Stimulated activated naive CD8-positive, alpha-beta T cell treated with anti-CD3 and anti-CD28 coated beads, Interleukin-15, amount 100 ng/mL, for 72 hours (primary cell): Measurements from ENCODE around the gene SEZ6L.
A peak's percentile ranks its signal among the peaks of the same experiment; 100 is the strongest.

Experiments used
- ATAC-seq: fragments of 150-1000 bp; cut with Tn5 transposase; 2 replicates; pipeline ENCODE4 v1.10.0; 2021; ENCODE audit warnings: mild to moderate bottlenecking, moderate library complexity
- DNase-seq, 2 donors: peaks; one replicate each; pipeline ENCODE4 v3.0.0; 2021 to 2022
- H3K27ac Mint-ChIP-seq, 2 donors: one replicate each; pipeline ENCODE4 v1.8.0; 2022; ENCODE audit warnings: mild to moderate bottlenecking in 2 of 2, mixed read lengths in 2 of 2, moderate library complexity in 2 of 2
- H3K27me3 Mint-ChIP-seq: one replicate; pipeline ENCODE4 v1.8.0; 2022; ENCODE audit warnings: mixed read lengths
- H3K4me1 Mint-ChIP-seq: one replicate; pipeline ENCODE4 v1.8.0; 2022; ENCODE audit warnings: mild to moderate bottlenecking, mixed read lengths
- H3K4me3 Mint-ChIP-seq, 2 donors: one replicate each; pipeline ENCODE4 v1.8.0; 2022; ENCODE audit warnings: mild to moderate bottlenecking in 2 of 2, mixed read lengths in 2 of 2, moderate library complexity in 1 of 2
- H3K9me3 Mint-ChIP-seq, 2 donors: one replicate each; pipeline ENCODE4 v1.8.0; 2022; ENCODE audit warnings: mixed read lengths in 2 of 2

The SEZ6L gene

DNA sequence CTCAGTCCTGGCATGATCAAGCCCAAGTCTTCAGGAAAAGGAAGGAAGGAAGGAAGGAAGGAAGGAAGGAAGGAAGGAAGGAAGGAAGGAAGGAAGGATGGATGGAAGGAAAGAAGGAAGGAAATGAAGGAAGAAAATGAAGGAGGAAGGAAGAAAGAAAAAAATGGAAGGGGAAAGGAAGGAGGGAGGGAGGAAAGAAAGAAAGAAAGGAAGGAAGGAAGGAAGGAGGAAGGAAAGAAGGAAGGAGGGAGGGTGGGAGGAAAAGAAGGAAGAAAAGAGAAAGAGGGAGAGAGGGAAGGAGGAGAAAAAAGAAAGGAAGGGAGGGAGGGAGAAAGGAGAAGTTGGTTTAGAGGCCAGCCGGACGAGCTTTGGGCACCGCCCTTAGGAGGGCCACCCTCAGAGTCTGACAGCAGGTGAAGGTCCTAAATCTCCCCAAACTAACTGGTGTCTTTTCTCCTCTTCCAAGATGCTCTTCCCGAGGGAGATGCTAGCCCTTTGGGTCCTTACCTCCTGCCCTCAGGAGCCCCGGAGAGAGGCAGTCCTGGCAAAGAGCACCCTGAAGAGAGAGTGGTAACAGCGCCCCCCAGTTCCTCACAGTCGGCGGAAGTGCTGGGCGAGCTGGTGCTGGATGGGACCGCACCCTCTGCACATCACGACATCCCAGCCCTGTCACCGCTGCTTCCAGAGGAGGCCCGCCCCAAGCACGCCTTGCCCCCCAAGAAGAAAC lies 122.8 kb downstream of the SEZ6L start:
- DNase-seq (no peak), ATAC-seq (no peak)
- H3K9me3 Mint-ChIP-seq: peaks cover 0 to 7% of the 10 kb centered on the region in 2 donors
- peak overlapping the region in 1 of 2 donors; percentile 35 for H3K27ac Mint-ChIP-seq
- peaks cover 8% of the 10 kb centered on the region for H3K27me3 Mint-ChIP-seq
- H3K4me1 Mint-ChIP-seq: peaks cover 19% of the 10 kb centered on the region
- no peak overlapping the region for H3K4me3 Mint-ChIP-seq

DNA sequence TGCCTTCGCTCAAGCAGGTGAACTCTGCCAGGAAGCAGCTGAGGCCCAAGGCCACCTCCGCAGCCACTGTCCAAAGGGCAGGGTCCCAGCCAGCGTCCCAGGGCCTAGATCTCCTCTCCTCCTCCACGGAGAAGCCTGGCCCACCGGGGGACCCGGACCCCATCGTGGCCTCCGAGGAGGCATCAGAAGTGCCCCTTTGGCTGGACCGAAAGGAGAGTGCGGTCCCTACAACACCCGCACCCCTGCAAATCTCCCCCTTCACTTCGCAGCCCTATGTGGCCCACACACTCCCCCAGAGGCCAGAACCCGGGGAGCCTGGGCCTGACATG lies 123.4 kb downstream of the SEZ6L start:
- H3K27me3 Mint-ChIP-seq: peaks cover 8% of the 10 kb centered on the region
- no peak for DNase-seq
- H3K27ac Mint-ChIP-seq: no peak overlapping the region
- peaks cover 19% of the 10 kb centered on the region for H3K4me1 Mint-ChIP-seq
- no peak for ATAC-seq
- no peak overlapping the region for H3K4me3 Mint-ChIP-seq
- H3K9me3 Mint-ChIP-seq: peaks cover 0 to 7% of the 10 kb centered on the region in 2 donors

DNA sequence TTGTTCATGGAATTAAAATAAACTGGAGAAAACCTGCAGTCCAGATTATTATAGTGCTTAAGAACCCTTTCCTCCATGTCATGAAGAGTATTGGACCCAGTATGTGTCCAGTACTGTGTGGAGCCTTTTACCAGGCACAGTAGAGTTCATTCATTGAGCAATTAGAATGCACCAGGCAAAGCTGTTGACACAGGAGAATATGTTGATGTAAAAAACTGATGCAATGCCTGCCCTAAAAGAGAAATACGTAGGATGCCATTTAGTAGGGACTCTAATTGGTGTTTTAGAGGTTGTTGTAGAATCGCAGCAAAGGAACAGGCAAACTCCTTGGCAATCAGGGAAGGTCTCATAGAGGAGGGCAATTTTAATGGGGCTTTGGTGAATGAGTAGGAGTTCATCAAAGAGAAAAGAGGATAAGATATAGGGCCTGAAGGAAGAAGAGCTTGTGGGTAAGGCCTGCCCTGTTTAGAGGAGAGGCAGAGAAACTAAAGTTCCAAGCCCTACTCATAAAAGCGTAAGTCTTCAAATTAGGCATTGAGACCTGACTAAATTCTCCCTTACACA lies 126.4 kb downstream of the SEZ6L start:
- no peak for DNase-seq
- ATAC-seq: no peak
- Mint-ChIP-seq H3K4me3 (no peak overlapping the region), H3K4me1 (peaks cover 19% of the 10 kb centered on the region), H3K27ac (peak overlapping the region; percentile 48 to 69), H3K27me3 (no peaks in the 10 kb centered on the region), H3K9me3 (peaks cover 0 to 7% of the 10 kb centered on the region in 2 donors)

DNA sequence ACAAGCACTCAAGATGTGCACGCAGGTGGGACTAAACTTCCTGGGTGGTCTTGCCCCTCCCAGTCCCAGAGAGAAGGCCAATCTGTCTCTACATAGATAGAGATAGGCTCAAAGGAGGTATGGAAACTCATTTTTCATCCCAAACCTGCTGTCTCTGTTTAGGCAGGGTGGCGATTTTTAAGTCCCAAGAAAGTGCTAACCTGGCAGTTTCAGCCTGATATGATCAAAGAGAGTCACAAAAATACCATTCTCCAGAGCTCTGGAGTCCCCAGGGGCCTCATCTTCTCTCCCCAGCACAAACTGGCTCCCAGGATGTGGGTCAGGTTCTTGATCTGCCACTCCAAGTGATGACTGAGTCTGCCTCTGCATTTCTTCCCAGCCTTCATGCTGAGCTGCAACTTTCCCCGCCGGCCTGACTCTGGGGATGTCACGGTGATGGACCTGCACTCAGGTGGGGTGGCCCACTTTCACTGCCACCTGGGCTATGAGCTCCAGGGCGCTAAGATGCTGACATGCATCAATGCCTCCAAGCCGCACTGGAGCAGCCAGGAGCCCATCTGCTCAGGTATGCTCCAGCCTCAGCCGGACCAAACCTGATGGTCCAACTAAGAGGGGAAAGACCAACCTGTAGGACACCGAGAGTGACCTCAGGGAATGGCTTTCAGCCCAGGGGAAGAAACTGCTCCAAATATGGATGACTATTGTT lies 129.5 kb downstream of the SEZ6L start:
- no peak for ATAC-seq
- DNase-seq: no peak
- no peak overlapping the region for H3K4me3 Mint-ChIP-seq
- H3K27ac Mint-ChIP-seq: no peak overlapping the region
- peaks cover 0 to 7% of the 10 kb centered on the region in 2 donors for H3K9me3 Mint-ChIP-seq
- peaks cover 13% of the 10 kb centered on the region for H3K27me3 Mint-ChIP-seq
- H3K4me1 Mint-ChIP-seq: peaks cover 19% of the 10 kb centered on the region

DNA sequence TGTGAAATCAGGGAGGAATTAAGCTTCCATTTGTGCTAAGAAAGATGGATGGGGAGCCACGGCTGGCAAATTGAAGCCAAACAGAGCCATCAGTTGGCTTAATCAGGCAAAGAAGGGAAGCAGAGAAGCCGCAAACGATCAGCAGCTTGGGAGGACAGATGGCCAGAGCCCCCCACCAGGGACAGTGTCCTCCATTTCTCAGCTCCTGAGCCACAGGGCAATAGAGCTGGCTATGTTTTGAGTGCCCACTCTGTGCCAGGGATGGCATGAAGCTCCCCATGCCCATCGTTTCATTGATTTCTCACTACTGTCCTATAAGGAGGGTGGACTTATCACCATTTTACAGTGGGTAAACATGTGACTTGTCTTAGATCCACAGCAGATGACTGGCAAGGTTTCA lies 133.5 kb downstream of the SEZ6L start:
- Mint-ChIP-seq H3K27ac (no peak overlapping the region), H3K27me3 (peaks cover 32% of the 10 kb centered on the region), H3K4me3 (no peak overlapping the region), H3K4me1 (no peaks in the 10 kb centered on the region), H3K9me3 (no peaks in the 10 kb centered on the region)
- DNase-seq (no peak), ATAC-seq (no peak)

DNA sequence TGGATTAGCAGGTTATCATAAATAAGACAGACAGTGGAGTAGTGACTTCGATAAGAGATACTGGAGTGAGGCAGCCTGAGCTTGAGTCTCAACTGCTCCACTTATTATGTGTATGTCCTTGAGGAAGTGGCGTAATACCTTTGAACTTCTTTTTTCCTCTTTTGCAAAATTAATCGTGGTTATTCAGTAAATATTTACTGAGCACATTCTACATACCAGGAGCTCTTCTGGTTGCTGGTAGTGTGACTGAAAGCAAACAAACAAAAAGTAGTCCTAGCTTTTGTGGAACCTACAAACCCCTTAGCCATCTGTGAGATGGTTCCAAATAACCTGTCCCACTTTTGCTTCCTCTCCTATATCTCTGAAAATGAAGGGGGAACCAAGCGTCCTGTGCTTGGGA lies 134.2 kb downstream of the SEZ6L start:
- no peak for ATAC-seq

DNA sequence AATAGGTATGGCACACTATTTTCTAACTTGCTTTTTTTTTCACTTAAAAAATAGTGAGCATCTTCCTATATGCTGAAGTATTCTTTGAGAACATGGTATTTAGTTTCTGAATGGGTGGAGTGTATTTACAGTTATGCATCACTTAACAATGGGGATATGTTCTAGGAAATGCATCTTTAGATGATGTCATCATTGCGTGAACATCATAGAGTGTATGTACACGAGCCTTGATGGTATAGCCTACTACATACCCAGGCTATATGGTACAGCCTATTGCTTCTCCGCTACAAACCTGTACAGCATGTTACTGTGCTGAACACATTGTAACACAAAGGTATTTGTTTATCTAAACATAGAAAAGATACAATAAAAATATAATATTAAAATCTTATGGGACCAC lies 135.5 kb downstream of the SEZ6L start:
- ATAC-seq (no peak), DNase-seq (no peak)
- H3K27me3 Mint-ChIP-seq: peaks cover 39% of the 10 kb centered on the region
- H3K4me1 Mint-ChIP-seq: no peaks in the 10 kb centered on the region
- no peaks in the 10 kb centered on the region for H3K9me3 Mint-ChIP-seq
- H3K27ac Mint-ChIP-seq: no peak overlapping the region
- H3K4me3 Mint-ChIP-seq: no peak overlapping the region

More for the DNA sequence above, 134.2 kb downstream of the SEZ6L start:
- DNase-seq: no peak
- Mint-ChIP-seq H3K4me1 (no peaks in the 10 kb centered on the region), H3K27ac (no peak overlapping the region), H3K9me3 (no peaks in the 10 kb centered on the region), H3K4me3 (no peak overlapping the region), H3K27me3 (peaks cover 39% of the 10 kb centered on the region)

DNA sequence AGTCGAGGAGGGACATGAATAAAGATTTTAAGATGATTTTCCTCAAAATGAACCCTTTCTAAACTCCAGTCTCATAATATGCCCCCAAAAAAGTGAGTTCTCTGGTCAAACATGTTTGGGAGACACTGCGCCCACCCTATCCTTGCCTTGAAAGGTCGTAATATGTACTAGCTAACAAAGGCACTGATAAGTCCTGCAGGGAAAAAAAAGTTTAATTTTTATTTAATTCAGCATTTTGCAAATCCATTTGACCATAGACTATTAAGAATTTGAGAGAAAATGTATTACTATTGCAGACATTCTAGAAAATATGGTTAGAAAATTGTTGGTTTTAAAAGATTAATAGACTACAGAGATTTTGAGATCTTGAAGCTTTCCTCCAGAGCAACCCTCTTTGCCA lies 139.2 kb downstream of the SEZ6L start:
- no peaks in the 10 kb centered on the region for H3K9me3 Mint-ChIP-seq
- ATAC-seq (no peak), DNase-seq (no peak)
- H3K4me3 Mint-ChIP-seq: no peak overlapping the region
- H3K27ac Mint-ChIP-seq: no peak overlapping the region
- peaks cover 29% of the 10 kb centered on the region for H3K27me3 Mint-ChIP-seq
- H3K4me1 Mint-ChIP-seq: no peaks in the 10 kb centered on the region

DNA sequence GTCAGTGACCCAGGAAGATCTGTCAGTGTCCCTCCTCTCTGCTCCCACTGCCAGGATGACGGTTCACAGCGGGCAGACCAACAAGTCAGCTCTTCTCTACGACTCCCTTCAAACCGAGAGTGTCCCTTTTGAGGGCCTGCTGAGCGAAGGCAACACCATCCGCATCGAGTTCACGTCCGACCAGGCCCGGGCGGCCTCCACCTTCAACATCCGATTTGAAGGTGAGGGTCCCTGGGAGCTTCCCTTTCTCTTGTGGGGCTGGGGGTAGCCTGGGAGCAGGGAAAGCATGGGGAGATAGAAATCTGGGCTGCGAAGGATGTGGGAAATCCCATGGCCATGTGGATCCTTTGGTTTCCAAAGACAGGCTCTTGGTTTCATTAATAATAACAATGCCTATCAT lies 141.4 kb downstream of the SEZ6L start:
- ATAC-seq: no peak
- Mint-ChIP-seq H3K27ac (no peak overlapping the region), H3K4me1 (no peaks in the 10 kb centered on the region), H3K27me3 (peaks cover 23% of the 10 kb centered on the region), H3K9me3 (no peaks in the 10 kb centered on the region), H3K4me3 (no peak overlapping the region)
- no peak for DNase-seq

DNA sequence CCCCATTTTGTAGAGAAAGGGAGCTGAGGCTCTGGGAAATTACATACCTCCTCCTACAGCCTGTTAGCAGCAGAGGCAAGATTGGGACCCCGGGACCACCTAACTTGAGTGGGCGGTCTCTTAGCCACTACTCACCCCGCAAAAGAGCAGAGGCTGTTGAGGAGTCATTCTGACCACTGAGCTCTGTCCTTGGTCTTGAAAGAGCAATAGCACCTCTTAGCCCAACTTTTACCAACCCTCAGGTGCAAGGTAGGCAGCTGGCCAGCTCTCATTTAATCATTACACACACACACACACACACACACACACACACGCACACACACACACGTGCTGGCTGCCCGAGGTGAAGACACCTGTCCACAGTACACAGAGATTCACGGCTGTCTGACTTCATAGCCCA lies 144.0 kb downstream of the SEZ6L start:
- peaks cover 10% of the 10 kb centered on the region for H3K27me3 Mint-ChIP-seq

DNA sequence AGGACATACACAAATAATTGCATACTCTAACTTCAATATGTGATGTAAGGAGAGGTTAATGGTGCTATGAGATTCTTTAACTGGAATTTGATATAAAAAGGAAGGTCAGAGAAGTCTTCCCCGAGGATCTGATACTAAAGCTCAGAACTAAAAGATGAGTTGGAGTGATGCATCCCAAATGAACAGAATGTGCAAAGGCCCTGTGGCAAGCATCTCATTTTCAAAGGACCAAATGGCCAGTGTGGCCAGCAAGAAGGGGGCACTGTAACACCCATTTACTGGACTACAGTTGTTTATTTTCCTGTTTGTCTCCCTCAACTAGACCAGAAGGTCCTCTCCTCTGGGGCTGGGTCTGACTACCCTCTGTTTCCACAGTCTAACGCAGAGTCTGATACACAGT lies 144.9 kb downstream of the SEZ6L start:
- Mint-ChIP-seq H3K27me3 (peaks cover 9% of the 10 kb centered on the region), H3K4me1 (no peaks in the 10 kb centered on the region), H3K9me3 (no peaks in the 10 kb centered on the region), H3K4me3 (no peak overlapping the region), H3K27ac (no peak overlapping the region)
- ATAC-seq (no peak), DNase-seq (no peak)

More for the DNA sequence above, 144.0 kb downstream of the SEZ6L start:
- Mint-ChIP-seq H3K4me3 (no peak overlapping the region), H3K4me1 (no peaks in the 10 kb centered on the region), H3K27ac (no peak overlapping the region), H3K9me3 (no peaks in the 10 kb centered on the region)
- ATAC-seq: no peak
- no peak for DNase-seq

DNA sequence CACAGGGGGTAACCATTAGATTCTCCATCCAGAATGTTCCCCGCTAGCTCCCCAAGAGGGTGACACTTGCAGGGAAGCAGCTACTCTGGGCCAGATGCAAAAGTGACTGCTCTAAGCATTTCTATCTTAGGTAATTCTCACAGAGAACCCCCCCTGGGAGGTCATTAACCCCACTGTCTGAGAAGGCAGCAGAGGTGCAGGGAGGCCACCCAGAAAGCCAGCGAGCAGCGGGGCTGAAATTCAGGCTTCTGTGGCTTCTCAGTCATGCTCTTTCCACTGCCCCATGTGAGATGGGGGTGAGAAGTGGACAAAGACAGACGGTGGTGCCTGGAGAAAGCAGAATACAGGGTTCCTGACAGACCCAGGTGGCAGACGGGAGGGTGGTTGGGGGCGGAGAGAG lies 145.4 kb downstream of the SEZ6L start:
- H3K27me3 Mint-ChIP-seq: peaks cover 9% of the 10 kb centered on the region
- DNase-seq (no peak), ATAC-seq (no peak)
- no peak overlapping the region for H3K4me3 Mint-ChIP-seq
- H3K27ac Mint-ChIP-seq: no peak overlapping the region
- H3K4me1 Mint-ChIP-seq: no peaks in the 10 kb centered on the region
- no peaks in the 10 kb centered on the region for H3K9me3 Mint-ChIP-seq

DNA sequence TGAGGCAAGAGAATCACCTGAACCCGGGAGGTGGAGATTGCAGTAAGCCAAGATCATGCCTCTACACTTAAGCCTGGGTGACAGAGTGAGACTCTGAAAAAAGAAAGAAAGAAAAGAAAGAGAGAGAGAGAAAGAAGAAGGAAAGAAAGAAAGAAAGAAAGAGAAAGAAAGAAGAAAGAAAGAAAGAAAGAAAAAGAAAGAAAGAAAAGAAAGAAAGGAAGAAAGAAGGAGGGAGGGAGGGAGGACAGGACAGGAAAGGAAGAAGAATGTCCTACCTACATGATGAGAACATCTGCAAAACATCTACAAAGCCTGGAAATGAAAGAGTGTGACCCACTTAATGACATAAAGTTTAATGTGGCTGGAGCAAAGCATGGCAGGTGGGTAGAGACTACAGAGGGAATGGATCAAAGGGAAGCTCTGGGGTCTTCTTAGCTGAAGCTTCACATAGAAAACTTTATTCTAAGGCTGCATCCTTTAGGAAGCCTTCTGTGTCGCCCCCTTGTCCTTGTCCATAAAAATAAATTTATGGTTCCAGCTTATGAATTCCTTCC lies 147.5 kb downstream of the SEZ6L start:
- Mint-ChIP-seq H3K27ac (no peak overlapping the region), H3K4me3 (no peak overlapping the region), H3K9me3 (no peaks in the 10 kb centered on the region), H3K4me1 (no peaks in the 10 kb centered on the region), H3K27me3 (peaks cover 9% of the 10 kb centered on the region)
- ATAC-seq (no peak), DNase-seq (no peak)

DNA sequence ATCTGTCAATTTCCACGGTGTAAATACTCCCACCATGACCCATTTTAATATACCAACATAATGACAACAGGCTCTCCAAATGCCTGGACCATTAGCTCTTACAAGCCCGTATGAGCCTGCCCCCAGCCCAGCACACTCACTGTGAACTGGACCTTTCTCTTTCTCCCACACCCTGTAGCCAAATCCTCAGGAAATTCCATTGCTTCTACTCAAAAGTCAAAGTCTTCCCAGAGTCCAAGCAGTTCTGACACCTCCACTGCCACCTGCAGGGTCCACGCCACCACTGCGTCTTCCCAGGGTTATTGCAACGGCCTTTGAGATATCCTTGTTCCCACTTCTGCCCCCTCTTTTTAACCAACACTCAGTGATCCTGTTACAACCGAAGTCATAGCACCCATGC lies 149.7 kb downstream of the SEZ6L start:
- Mint-ChIP-seq H3K27me3 (peaks cover 11% of the 10 kb centered on the region), H3K4me3 (no peak overlapping the region), H3K27ac (no peak overlapping the region), H3K4me1 (no peaks in the 10 kb centered on the region), H3K9me3 (no peaks in the 10 kb centered on the region)
- ATAC-seq (no peak), DNase-seq (no peak)

DNA sequence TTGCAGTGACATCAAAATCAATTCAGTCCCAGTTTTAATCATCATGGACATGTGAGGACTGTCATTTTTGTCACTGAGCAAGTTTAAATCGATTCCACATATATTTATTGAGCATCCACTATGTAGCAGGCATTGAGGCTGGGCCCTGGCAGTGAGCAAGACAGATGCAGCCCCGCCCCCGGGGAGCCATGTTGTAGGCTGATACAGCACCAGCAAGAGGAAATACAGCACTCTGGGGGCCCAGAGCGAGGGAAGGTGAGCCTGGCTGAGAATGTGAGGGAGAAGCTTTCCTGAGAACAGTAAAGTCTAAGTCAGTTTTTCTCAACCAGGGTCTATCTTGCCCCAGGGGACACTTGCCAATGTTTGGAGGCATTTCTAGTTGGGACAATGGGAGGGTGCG lies 151.2 kb downstream of the SEZ6L start:
- H3K4me1 Mint-ChIP-seq: no peaks in the 10 kb centered on the region
- H3K27ac Mint-ChIP-seq: peak overlapping the region in 1 of 2 donors; percentile 13
- ATAC-seq (no peak), DNase-seq (no peak)
- H3K4me3 Mint-ChIP-seq: no peak overlapping the region
- peaks cover 18% of the 10 kb centered on the region for H3K27me3 Mint-ChIP-seq
- H3K9me3 Mint-ChIP-seq: no peaks in the 10 kb centered on the region

DNA sequence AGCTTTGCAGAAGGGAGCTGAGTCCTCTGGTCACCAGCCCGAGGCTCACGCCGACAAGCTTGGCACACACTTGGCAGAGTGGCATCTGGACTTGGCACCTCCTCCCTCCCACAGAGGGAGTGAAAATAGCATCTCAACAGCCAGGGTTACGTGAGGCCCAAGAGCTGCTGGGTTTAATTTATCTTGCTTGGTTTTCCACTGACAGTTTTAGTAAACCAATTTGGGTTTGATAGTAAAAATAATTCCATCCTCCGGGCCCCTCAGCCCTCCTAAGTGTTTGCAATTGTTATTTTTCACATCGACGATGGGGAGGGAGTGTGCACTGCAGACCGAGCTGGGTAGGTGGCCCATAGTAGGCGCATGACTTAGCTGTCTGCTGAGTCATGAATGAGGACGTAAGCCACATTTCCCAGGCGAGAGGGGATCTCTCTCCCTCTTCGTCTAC lies 152.2 kb downstream of the SEZ6L start:
- no peak for DNase-seq
- no peaks in the 10 kb centered on the region for H3K4me1 Mint-ChIP-seq
- H3K4me3 Mint-ChIP-seq: no peak overlapping the region
- H3K27me3 Mint-ChIP-seq: peaks cover 12% of the 10 kb centered on the region
- no peak overlapping the region for H3K27ac Mint-ChIP-seq
- no peaks in the 10 kb centered on the region for H3K9me3 Mint-ChIP-seq
- no peak for ATAC-seq
